HFF-Myc (cell line): ENCODE measurements around the gene VIM.

ENCODE experiments used
- DNase-seq: peaks from one replicate; pipeline ENCODE4 v3.0.0-alpha.2; 2011; ENCODE audit warnings: low read depth; ENCODE audit errors: extremely low read depth
- H3K4me3 ChIP-seq: replicated peaks from 2 replicates; pipeline ENCODE4 v1.5.1; 2011; ENCODE audit warnings: low read depth, mild to moderate bottlenecking, control low read depth, low read length
- TF ChIP-seq, protein P1 (sequence below): IDR thresholded peaks from 2 replicates; pipeline ENCODE4 v1.5.1; 2012; ENCODE audit warnings: mild to moderate bottlenecking, low read depth, low read length, control low read depth; ENCODE audit errors: missing control alignments

VIM gene

GRCh38 chr10:17234431-17234945 lies 6.4 kb downstream of the VIM start:
- peak overlapping the region; percentile 99 for H3K4me3 ChIP-seq
- no peak for DNase-seq
- TF ChIP-seq, protein P1, sequence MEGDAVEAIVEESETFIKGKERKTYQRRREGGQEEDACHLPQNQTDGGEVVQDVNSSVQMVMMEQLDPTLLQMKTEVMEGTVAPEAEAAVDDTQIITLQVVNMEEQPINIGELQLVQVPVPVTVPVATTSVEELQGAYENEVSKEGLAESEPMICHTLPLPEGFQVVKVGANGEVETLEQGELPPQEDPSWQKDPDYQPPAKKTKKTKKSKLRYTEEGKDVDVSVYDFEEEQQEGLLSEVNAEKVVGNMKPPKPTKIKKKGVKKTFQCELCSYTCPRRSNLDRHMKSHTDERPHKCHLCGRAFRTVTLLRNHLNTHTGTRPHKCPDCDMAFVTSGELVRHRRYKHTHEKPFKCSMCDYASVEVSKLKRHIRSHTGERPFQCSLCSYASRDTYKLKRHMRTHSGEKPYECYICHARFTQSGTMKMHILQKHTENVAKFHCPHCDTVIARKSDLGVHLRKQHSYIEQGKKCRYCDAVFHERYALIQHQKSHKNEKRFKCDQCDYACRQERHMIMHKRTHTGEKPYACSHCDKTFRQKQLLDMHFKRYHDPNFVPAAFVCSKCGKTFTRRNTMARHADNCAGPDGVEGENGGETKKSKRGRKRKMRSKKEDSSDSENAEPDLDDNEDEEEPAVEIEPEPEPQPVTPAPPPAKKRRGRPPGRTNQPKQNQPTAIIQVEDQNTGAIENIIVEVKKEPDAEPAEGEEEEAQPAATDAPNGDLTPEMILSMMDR, result no peak

GRCh38 chr10:17235136-17235535 lies 7.1 kb downstream of the VIM start:
- H3K4me3 ChIP-seq, result peak overlapping the region; percentile 99
- no peak for DNase-seq
- TF ChIP-seq, protein P1, result peak; percentile 21

DNA sequence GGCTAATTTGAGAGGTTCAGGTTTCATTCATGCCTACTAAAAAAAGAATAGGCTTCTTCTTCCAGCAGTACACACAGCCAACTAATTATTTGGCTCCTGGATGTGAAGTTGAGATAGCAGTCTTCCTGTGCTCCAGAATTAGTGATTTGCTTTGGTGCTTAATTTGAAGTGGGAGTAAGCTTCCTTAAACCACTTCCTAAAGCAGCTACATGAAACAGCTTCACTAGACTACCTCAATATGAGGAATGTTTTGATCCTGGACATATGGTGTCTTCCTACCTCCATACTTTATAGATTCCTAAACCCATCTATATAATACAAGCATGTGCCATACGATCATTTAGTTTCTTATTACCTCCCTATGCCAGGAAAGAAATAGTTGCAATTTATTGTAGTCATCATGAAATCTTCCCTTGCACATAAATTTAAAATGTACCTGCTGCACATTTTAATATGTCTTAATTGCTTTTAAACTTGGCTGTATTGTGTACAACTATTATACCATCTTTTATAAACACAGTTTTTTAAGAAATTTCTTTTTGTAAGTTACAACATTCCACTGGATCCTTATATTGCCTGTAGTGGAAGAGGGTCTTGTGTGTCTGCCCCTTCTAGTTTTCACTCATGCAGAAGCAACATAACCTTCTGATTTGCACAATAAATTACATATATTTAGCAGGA lies 8.6 kb downstream of the VIM start:
- no peak for DNase-seq
- TF ChIP-seq, protein P1, result no peak
- no peak overlapping the region for H3K4me3 ChIP-seq

GRCh38 chr10:17237149-17237527 lies 9.1 kb downstream of the VIM start:
- TF ChIP-seq, protein P1, result no peak
- H3K4me3 ChIP-seq, result no peak overlapping the region
- no peak for DNase-seq

DNA sequence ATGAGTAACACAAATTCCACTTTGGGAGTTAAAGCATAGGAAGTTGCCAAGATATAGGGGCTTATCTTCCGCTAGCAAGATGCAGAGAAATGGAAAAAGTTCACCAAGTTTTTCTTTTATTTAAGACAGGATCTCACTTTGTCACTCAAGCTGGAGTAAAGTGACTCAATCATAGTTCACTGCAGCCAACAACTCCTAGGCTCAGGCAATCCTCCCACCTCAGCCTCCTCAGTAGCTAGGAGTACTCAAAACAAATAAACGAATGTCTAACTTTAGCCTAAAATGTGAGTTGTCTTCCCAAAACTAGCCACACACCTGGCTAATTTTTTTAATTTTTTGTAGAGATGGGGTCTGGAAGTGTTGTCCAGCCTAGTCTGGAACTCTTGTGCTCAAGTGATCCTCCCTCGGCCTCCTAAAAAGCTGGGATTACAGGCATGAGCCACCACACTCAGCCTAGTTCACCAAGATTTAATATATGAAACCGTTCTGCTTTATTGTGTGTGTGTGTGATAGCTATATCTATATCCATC lies 9.9 kb downstream of the VIM start:
- H3K4me3 ChIP-seq, result no peak overlapping the region
- DNase-seq, result no peak
- TF ChIP-seq, protein P1, result no peak

- no peak for DNase-seq
- TF ChIP-seq, protein P1, result no peak
These were observed 10.6 kb downstream of the VIM start for GRCh38 chr10:17238445-17239291.

More at GRCh38 chr10:17238445-17239291, 10.6 kb downstream of the VIM start:
- no peak overlapping the region for H3K4me3 ChIP-seq
